NOMO-1 treated with dmso at 0.1 percent for 144 hours (cell line): ENCODE data around the gene KDM2A.
A peak's percentile ranks its signal among the peaks of the same experiment; 100 is the strongest.
"Not testable (repeated sequence)": the region's sequence is repeated elsewhere in the genome, so short reads cannot be mapped to it uniquely, and the experiment has no call there.

Experiments used
- DNase-seq: peaks from one replicate; lab custom pipeline; 2025; ENCODE audit not compliant: unreplicated experiment; lab: John Stamatoyannopoulos, UW

Gene KDM2A

GRCh38 chr11:67256477-67257135 is 137.5 kb downstream of the KDM2A start:
- peak; percentile 58 for DNase-seq

GRCh38 chr11:67260406-67260805 is 141.3 kb downstream of the KDM2A start:
- no peak for DNase-seq

- not testable (repeated sequence) for DNase-seq
Measured at GRCh38 chr11:67260885-67261639, 142.0 kb downstream of the KDM2A start.

GRCh38 chr11:67261640-67261945 is 142.5 kb downstream of the KDM2A start:
- no peak for DNase-seq

GRCh38 chr11:67261946-67262681 is 143.1 kb downstream of the KDM2A start:
- DNase-seq: no peak

- DNase-seq: peak; percentile 89
Measured at GRCh38 chr11:67262731-67263675, 143.9 kb downstream of the KDM2A start.

- no peak for DNase-seq
Measured at GRCh38 chr11:67264260-67264659, 145.2 kb downstream of the KDM2A start.

GRCh38 chr11:67264877-67265632 is 146.0 kb downstream of the KDM2A start:
- no peak for DNase-seq

- DNase-seq: peak; percentile 30
Measured at GRCh38 chr11:67265633-67266448, 146.8 kb downstream of the KDM2A start.

- DNase-seq: no peak
Measured at GRCh38 chr11:67266449-67267187, 147.6 kb downstream of the KDM2A start, which contains the start of gene GRK2. Gene GRK2, plus strand, starts transcription at chr11:67266473. Its CDS starts 227 bp downstream, at chr11:67266700.

GRCh38 chr11:67267188-67268080 is 148.4 kb downstream of the KDM2A start:
- no peak for DNase-seq

- DNase-seq: peak; percentile 93
Measured at GRCh38 chr11:67268081-67268961, 149.3 kb downstream of the KDM2A start.

GRCh38 chr11:67268962-67269268 is 149.9 kb downstream of the KDM2A start:
- no peak for DNase-seq

- no peak for DNase-seq
Measured at GRCh38 chr11:67269401-67270255, 150.6 kb downstream of the KDM2A start.

GRCh38 chr11:67270256-67271204 is 151.5 kb downstream of the KDM2A start:
- DNase-seq: peak; percentile 45
